IPS-NIHi7 (cell line): ENCODE results near the gene LARP1.
"Not testable (repeated sequence)": the region's sequence is repeated elsewhere in the genome, so short reads cannot be mapped to it uniquely, and the experiment has no call there.

Experiments
- DNase-seq: peaks from one replicate; pipeline ENCODE4 v3.0.0; 2012; ENCODE audit warnings: mixed read lengths; ENCODE audit errors: extremely low spot score

Gene LARP1

GRCh38 chr5:154793599-154794524 lies 38.7 kb downstream of the LARP1 start:
- DNase-seq, result no peak

GRCh38 chr5:154794525-154795234 lies 39.5 kb downstream of the LARP1 start:
- no peak for DNase-seq

- DNase-seq, result no peak
Measured at GRCh38 chr5:154795235-154795596, 40.0 kb downstream of the LARP1 start.

GRCh38 chr5:154797762-154798161 lies 42.6 kb downstream of the LARP1 start:
- no peak for DNase-seq

GRCh38 chr5:154800582-154800981 lies 45.4 kb downstream of the LARP1 start:
- DNase-seq, result no peak

GRCh38 chr5:154801083-154801482 lies 45.9 kb downstream of the LARP1 start:
- DNase-seq, result no peak

- no peak for DNase-seq
Measured at GRCh38 chr5:154802050-154802449, 46.9 kb downstream of the LARP1 start.

- no peak for DNase-seq
Measured at GRCh38 chr5:154806176-154806575, 51.0 kb downstream of the LARP1 start.

GRCh38 chr5:154811239-154811638 lies 56.1 kb downstream of the LARP1 start:
- no peak for DNase-seq

- peak; percentile 78 for DNase-seq
Measured at GRCh38 chr5:154811653-154812465, 56.7 kb downstream of the LARP1 start.

GRCh38 chr5:154813158-154813557 lies 58.0 kb downstream of the LARP1 start:
- no peak for DNase-seq

- no peak for DNase-seq
Measured at GRCh38 chr5:154813736-154814135, 58.6 kb downstream of the LARP1 start.

GRCh38 chr5:154815025-154815424 lies 59.8 kb downstream of the LARP1 start:
- no peak for DNase-seq

GRCh38 chr5:154815684-154816247 lies 60.6 kb downstream of the LARP1 start:
- no peak for DNase-seq

GRCh38 chr5:154816891-154817492 lies 61.8 kb downstream of the LARP1 start:
- DNase-seq, result no peak

GRCh38 chr5:154817815-154818214 lies 62.6 kb downstream of the LARP1 start:
- DNase-seq, result no peak

GRCh38 chr5:154818471-154819116 lies 63.4 kb downstream of the LARP1 start:
- DNase-seq, result no peak

GRCh38 chr5:154819546-154819945 lies 64.4 kb downstream of the LARP1 start:
- no peak for DNase-seq

- DNase-seq, result no peak
Measured at GRCh38 chr5:154820383-154820782, 65.2 kb downstream of the LARP1 start.

GRCh38 chr5:154822896-154823295 lies 67.7 kb downstream of the LARP1 start:
- DNase-seq, result not testable (repeated sequence)

GRCh38 chr5:154823605-154824004 lies 68.4 kb downstream of the LARP1 start:
- DNase-seq, result no peak
